Astrocyte (in vitro differentiated cells and primary cell): ENCODE data around the gene SRF.

Experiments used
- CTCF ChIP-seq: IDR thresholded peaks from 2 replicates; pipeline ENCODE4 v1.5.1; 2011; ENCODE audit warnings: low read depth, mild to moderate bottlenecking, inconsistent platforms, low read length, moderate library complexity; ENCODE audit not compliant: insufficient read depth
- EZH2 ChIP-seq: IDR thresholded peaks from 2 replicates; pipeline ENCODE4 v1.6.1; 2012; ENCODE audit warnings: mild to moderate bottlenecking, low read length, inconsistent platforms; ENCODE audit not compliant: insufficient read depth

GRCh38 chr6:43138267-43138666 is 32.8 kb upstream of the SRF start:
- TF ChIP-seq CTCF = no peak
- no peak for TF ChIP-seq EZH2
